ENCODE measurements around the gene SLC26A6.

SLC26A6 gene

GRCh38 chr3:48633743-48634142 is 1.5 kb downstream of the SLC26A6 start (continued):
- TF ChIP-seq TSHZ2 (CRISPR knock-in tag; IDR thresholded peaks at IDR 0.05) (no peak), OSR1 (CRISPR knock-in tag; IDR thresholded peaks at IDR 0.05) (no peak)

- ATAC-seq: no peak
- TF ChIP-seq CSDC2 (CRISPR knock-in tag; IDR thresholded peaks at IDR 0.05) (no peak), ZFP30 (CRISPR knock-in tag; IDR thresholded peaks at IDR 0.05) (no peak), RARB (CRISPR knock-in tag; IDR thresholded peaks at IDR 0.05) (no peak), CREB5 (CRISPR knock-in tag; IDR thresholded peaks at IDR 0.05; ENCODE audit: low read depth) (no peak), TSHZ2 (CRISPR knock-in tag; IDR thresholded peaks at IDR 0.05) (no peak), ZFP3 (CRISPR knock-in tag; IDR thresholded peaks at IDR 0.05) (no peak), CSRNP3 (CRISPR knock-in tag; IDR thresholded peaks at IDR 0.05) (no peak), ARNTL (CRISPR knock-in tag; IDR thresholded peaks at IDR 0.05; ENCODE audit: borderline replicate concordance, low read depth) (no peak), GLIS3 (CRISPR knock-in tag; IDR thresholded peaks at IDR 0.05) (no peak), OSR1 (CRISPR knock-in tag; IDR thresholded peaks at IDR 0.05) (no peak), TOX (CRISPR knock-in tag; IDR thresholded peaks at IDR 0.05; ENCODE audit: borderline replicate concordance) (no peak), PPARA (CRISPR knock-in tag; IDR thresholded peaks at IDR 0.05; ENCODE audit: borderline replicate concordance) (no peak), ZNF565 (CRISPR knock-in tag; conservative IDR thresholded peaks at IDR 0.05; ENCODE audit: low read depth) (no peak), ESRRG (CRISPR knock-in tag; IDR thresholded peaks at IDR 0.05) (no peak), ZNF70 (CRISPR knock-in tag; IDR thresholded peaks at IDR 0.05) (no peak), POU6F1 (CRISPR knock-in tag; IDR thresholded peaks at IDR 0.05; ENCODE audit: borderline replicate concordance, low read depth) (no peak)
Observed at GRCh38 chr3:48633256-48633655, 2.0 kb downstream of the SLC26A6 start.

- ATAC-seq: no peak
- TF ChIP-seq PPARA (CRISPR knock-in tag; IDR thresholded peaks at IDR 0.05; ENCODE audit: borderline replicate concordance) (no peak), OSR1 (CRISPR knock-in tag; IDR thresholded peaks at IDR 0.05) (no peak), CREB5 (CRISPR knock-in tag; IDR thresholded peaks at IDR 0.05; ENCODE audit: low read depth) (no peak), CSRNP3 (CRISPR knock-in tag; IDR thresholded peaks at IDR 0.05) (no peak), ZFP30 (CRISPR knock-in tag; IDR thresholded peaks at IDR 0.05) (no peak), POU6F1 (CRISPR knock-in tag; IDR thresholded peaks at IDR 0.05; ENCODE audit: borderline replicate concordance, low read depth) (no peak), TCF4 (CRISPR knock-in tag; IDR thresholded peaks at IDR 0.05; ENCODE audit: borderline replicate concordance) (no peak), CSDC2 (CRISPR knock-in tag; IDR thresholded peaks at IDR 0.05) (no peak), ZNF8 (CRISPR knock-in tag; IDR thresholded peaks at IDR 0.05) (no peak), SNAI2 (CRISPR knock-in tag; IDR thresholded peaks at IDR 0.05) (no peak), RARB (CRISPR knock-in tag; IDR thresholded peaks at IDR 0.05) (no peak), ARNTL (CRISPR knock-in tag; IDR thresholded peaks at IDR 0.05; ENCODE audit: borderline replicate concordance, low read depth) (no peak)
Observed at GRCh38 chr3:48631516-48632448, 3.5 kb downstream of the SLC26A6 start.
